Fibroblast of villous mesenchyme (primary cell): ENCODE measurements around the gene FTO. TPM values are rescaled to one million over a fixed set of nuclear protein-coding genes. Genes with fewer than 3 reads are reported as not detected.

Source experiments
- DNase-seq: peaks from one replicate; pipeline ENCODE4 v3.0.0-alpha.2; 2010; ENCODE audit warnings: low read depth
- H3K4me3 ChIP-seq: 2 replicates; pipeline ENCODE4 v1.5.1; 2011; ENCODE audit warnings: low read depth, mild to moderate bottlenecking, low read length
- total RNA-seq: library from RNA; depleted of rRNA; stranded (reverse); fragments of >200 nt; gene quantifications from 2 replicates; pipeline ENCODE4 v1.2.3, GENCODE V29; 2012
- TF ChIP-seq, protein P1 (sequence below): IDR thresholded peaks from 2 replicates; pipeline ENCODE4 v1.5.1; 2012; ENCODE audit warnings: low read depth, mild to moderate bottlenecking, low read length; ENCODE audit not compliant: insufficient read depth

FTO gene
- total RNA-seq, 1 donor: 157 TPM

DNA sequence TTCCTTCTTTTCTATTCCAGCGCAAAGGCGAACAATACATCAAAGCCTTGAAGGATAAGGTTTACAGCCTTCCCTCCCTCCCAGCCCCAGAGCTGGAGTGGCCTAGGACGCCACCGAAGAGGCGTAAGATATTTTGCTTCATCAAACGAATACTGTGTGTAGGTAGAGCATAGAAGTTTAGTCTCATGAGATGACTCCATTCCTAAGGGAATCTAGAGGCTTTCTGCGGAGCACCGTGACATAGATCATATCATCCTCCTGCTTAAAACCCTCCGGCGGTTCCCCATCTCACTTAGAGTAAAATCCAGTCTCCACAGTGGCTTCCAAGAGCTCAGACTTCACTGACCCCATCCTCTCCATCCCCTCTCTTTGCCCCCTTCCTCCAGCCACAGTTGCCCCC, 390.7 kb downstream of the FTO start:
- TF ChIP-seq, protein P1, sequence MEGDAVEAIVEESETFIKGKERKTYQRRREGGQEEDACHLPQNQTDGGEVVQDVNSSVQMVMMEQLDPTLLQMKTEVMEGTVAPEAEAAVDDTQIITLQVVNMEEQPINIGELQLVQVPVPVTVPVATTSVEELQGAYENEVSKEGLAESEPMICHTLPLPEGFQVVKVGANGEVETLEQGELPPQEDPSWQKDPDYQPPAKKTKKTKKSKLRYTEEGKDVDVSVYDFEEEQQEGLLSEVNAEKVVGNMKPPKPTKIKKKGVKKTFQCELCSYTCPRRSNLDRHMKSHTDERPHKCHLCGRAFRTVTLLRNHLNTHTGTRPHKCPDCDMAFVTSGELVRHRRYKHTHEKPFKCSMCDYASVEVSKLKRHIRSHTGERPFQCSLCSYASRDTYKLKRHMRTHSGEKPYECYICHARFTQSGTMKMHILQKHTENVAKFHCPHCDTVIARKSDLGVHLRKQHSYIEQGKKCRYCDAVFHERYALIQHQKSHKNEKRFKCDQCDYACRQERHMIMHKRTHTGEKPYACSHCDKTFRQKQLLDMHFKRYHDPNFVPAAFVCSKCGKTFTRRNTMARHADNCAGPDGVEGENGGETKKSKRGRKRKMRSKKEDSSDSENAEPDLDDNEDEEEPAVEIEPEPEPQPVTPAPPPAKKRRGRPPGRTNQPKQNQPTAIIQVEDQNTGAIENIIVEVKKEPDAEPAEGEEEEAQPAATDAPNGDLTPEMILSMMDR: no peak

DNA sequence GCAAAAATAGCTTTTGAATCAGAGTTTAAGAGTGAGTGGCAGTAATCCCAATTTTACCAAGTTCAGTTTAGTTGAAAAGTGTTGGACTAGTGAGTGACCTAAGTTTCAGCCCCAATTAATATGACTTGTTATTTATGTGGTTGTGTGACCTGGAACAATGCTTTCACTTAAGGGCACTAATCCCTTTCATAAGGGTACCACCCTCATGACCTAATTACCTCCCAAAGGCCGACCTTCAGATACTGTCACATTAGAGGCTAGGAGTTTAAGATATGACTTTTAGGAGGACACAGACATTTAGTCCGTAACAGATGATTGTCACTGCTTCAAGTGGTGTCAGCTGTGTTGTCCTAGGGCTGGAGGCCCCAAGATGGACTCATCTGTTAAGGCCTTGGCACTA, 392.7 kb downstream of the FTO start:
- DNase-seq: no peak
- no peak overlapping the region for H3K4me3 ChIP-seq
- TF ChIP-seq, protein P1: no peak

More for the DNA sequence above, 390.7 kb downstream of the FTO start:
- no peak overlapping the region for H3K4me3 ChIP-seq
- DNase-seq: no peak

DNA sequence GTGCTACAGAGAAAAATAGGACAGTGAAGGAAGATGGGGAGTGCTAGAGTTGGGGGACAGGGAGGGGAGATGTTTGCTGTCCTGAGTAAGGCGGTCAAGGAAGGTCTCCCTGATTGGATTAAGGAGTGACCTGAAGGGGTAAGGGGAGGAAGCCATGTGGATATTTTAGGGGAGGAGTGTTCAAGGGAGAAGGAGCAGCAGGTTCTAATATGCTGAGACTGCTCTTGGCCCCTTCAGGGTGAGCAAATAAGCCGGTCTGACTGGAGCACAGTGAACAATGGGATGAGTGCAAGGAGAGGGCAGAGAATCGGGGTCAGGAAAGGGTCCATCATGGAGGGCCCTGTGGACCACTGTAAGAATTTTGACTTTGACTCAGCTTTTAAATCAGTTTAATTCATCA, 393.8 kb downstream of the FTO start:
- no peak for DNase-seq
- TF ChIP-seq, protein P1: no peak

DNA sequence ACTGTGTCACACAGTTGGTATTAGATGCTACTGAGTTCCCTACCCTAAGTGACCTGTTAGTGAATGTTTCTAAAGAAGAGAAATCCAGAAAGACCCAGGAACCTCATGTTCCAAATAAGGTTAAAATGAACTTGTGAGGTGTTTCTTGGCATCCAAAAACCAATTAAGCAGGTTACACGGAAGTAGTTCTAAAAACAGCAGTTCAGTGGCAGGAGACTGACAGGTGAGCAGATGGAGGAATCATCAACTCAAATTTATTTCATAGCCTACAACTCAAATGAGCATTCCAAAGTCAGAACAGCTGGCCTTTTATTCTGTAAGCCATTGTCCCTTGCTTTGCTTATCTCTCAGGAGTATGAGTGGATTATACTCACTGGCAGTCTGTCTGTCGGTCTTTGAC, 394.3 kb downstream of the FTO start:
- TF ChIP-seq, protein P1: no peak
- no peak overlapping the region for H3K4me3 ChIP-seq
- DNase-seq: no peak

More for the DNA sequence above, 393.8 kb downstream of the FTO start:
- H3K4me3 ChIP-seq: no peak overlapping the region

DNA sequence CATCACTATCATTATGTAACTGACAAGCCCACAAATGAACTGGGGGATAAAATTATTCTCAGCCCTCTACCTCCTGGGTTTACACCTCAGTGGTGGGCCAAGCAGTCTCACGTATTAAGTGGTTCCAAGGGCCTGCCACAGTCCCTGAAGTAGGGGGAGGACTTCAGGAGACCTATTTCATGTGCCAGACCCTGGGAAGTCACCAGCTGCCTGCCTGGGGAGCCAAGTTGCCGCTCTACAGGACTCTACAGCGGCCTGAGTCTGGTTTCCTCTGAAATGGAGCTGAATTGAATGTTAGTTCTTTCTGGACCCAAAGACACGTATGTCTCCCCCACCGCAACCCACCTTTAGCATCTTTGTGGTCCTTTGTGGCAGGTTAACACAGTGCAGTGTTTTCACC, 395.7 kb downstream of the FTO start:
- TF ChIP-seq, protein P1: no peak
- DNase-seq: no peak
- no peak overlapping the region for H3K4me3 ChIP-seq

DNA sequence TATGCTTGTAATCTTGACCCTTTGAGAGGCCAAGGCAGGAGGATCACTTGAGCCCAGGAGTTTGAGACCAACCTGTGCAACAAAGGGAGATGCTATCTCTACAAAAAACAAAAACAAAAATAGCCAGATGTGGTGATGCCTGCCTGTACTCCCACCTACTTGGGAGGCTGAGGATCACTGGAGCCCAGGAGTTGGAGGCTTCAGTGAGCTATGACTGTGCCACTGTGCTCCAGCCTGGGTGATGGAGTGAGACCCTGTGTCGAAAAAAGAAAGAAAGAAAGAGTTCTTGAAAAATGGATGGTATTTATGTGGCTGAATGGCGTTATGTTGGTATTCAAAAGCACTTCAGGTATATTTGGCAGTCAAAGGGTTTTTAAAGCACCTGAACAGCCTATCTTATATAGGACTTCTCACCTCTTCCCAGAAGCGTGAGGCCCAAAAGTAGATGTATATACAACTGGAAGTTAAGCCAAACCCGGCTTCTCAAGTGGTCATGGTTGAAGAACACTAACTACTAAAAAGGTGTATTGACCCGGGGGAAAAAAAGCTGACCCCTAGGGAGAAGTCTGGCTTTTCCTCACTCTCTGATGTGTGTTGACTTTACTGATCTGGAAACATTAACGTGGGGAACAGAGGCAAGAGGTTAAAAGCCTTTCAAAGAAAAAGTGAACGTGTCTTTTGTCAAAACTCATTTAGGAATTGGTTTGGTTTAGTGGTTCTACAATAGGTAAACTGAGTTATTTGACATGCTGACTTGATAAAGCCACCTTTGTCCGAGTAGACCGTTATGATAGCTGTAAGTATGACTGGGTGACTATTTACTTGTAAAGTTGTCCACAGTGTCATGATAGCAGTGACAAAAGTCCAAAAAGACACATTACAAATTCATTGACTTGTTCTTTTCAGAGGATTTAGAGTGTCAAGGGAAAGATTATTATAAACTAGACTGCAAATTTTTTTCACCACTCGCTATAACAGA, 399.2 kb downstream of the FTO start:
- no peak for DNase-seq
- TF ChIP-seq, protein P1: no peak
- no peak overlapping the region for H3K4me3 ChIP-seq

DNA sequence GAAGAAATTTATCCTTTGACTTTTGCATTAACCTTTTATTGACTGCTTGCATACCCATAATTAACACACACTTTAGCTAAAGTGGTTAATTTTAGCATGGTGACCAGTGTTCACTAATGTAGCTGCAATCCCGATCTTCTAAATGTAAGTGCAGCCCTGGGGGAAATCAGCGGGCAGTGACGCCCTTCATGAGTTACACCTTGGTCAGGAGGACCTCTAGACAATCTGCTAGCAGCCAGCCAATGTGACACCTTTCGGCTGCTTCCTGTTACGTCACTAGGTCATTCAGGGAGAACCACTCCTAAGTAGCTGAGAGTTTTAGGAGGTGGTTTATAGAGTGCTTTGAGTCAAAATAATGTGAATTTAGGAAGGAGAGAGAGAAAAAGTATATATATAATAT, 402.1 kb downstream of the FTO start:
- no peak overlapping the region for H3K4me3 ChIP-seq
- no peak for DNase-seq
- TF ChIP-seq, protein P1: no peak
